ENCODE data around the gene KIAA1210. TPM values are rescaled to one million over a fixed set of nuclear protein-coding genes. Genes with fewer than 3 reads are reported as not detected.

The KIAA1210 gene
- total and polyA plus RNA-seq, 2 experiments from 2014 or later, result not detected

DNA sequence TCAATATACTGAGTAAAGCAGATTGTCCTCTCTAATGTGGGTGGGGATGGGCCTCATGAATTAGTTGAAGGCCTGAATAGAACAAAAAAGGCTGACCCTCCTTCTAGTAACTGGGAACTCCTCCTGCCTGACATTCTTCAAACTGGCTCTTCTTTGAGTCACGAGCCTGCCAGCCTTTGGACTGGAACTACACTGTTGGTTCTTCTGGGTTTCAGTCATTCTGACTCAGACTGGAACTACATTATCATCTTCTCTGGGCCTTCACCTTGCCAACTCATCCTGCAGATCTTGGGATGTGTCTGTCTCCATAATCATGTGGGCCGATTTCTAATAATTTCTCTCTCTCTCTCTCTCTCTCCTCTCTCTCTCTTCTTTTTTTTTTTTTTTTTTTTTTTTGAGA is 81.7 kb downstream of the KIAA1210 start (continued):
- TF ChIP-seq, protein P1, sequence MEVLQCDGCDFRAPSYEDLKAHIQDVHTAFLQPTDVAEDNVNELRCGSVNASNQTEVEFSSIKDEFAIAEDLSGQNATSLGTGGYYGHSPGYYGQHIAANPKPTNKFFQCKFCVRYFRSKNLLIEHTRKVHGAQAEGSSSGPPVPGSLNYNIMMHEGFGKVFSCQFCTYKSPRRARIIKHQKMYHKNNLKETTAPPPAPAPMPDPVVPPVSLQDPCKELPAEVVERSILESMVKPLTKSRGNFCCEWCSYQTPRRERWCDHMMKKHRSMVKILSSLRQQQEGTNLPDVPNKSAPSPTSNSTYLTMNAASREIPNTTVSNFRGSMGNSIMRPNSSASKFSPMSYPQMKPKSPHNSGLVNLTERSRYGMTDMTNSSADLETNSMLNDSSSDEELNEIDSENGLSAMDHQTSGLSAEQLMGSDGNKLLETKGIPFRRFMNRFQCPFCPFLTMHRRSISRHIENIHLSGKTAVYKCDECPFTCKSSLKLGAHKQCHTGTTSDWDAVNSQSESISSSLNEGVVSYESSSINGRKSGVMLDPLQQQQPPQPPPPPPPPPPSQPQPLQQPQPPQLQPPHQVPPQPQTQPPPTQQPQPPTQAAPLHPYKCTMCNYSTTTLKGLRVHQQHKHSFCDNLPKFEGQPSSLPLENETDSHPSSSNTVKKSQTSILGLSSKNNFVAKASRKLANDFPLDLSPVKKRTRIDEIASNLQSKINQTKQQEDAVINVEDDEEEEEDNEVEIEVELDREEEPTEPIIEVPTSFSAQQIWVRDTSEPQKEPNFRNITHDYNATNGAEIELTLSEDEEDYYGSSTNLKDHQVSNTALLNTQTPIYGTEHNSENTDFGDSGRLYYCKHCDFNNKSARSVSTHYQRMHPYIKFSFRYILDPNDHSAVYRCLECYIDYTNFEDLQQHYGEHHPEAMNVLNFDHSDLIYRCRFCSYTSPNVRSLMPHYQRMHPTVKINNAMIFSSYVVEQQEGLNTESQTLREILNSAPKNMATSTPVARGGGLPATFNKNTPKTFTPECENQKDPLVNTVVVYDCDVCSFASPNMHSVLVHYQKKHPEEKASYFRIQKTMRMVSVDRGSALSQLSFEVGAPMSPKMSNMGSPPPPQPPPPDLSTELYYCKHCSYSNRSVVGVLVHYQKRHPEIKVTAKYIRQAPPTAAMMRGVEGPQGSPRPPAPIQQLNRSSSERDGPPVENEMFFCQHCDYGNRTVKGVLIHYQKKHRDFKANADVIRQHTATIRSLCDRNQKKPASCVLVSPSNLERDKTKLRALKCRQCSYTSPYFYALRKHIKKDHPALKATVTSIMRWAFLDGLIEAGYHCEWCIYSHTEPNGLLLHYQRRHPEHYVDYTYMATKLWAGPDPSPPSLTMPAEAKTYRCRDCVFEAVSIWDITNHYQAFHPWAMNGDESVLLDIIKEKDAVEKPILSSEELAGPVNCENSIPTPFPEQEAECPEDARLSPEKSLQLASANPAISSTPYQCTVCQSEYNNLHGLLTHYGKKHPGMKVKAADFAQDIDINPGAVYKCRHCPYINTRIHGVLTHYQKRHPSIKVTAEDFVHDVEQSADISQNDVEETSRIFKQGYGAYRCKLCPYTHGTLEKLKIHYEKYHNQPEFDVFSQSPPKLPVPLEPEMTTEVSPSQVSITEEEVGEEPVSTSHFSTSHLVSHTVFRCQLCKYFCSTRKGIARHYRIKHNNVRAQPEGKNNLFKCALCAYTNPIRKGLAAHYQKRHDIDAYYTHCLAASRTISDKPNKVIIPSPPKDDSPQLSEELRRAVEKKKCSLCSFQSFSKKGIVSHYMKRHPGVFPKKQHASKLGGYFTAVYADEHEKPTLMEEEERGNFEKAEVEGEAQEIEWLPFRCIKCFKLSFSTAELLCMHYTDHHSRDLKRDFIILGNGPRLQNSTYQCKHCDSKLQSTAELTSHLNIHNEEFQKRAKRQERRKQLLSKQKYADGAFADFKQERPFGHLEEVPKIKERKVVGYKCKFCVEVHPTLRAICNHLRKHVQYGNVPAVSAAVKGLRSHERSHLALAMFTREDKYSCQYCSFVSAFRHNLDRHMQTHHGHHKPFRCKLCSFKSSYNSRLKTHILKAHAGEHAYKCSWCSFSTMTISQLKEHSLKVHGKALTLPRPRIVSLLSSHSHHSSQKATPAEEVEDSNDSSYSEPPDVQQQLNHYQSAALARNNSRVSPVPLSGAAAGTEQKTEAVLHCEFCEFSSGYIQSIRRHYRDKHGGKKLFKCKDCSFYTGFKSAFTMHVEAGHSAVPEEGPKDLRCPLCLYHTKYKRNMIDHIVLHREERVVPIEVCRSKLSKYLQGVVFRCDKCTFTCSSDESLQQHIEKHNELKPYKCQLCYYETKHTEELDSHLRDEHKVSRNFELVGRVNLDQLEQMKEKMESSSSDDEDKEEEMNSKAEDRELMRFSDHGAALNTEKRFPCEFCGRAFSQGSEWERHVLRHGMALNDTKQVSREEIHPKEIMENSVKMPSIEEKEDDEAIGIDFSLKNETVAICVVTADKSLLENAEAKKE (CRISPR knock-in tag; IDR thresholded peaks at IDR 0.05), result no peak

DNA sequence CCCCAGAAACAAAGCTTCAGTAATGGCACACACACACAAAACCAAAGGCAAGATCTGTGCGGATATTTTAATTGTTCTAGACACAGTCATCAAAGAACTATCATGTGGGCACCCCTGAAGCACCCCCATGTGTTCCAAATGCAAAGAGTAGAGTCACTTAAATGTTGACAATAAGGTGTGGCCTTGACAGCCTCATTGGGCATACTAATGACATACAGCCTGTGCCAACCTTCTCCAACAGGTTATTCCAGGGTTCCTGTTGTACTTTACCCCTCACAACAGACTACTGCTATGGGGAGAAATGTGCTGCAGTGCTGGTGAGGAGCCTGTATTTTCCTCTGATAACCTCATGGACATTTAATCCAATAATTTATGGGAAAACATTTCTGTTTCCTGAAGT is 84.6 kb downstream of the KIAA1210 start:
- Mint-ChIP-seq H3K9me3 (no peaks in the 10 kb centered on the region), H3K27ac (no peak overlapping the region), H3K27me3 (ENCODE audit: insufficient read depth, low read depth, poor library complexity) (peaks cover 2% of the 10 kb centered on the region), H3K4me3 (no peak overlapping the region), H3K4me1 (peaks cover 5% of the 10 kb centered on the region; the same call in 1 of the 3 replicates), H3K36me3 (ENCODE audit: low read depth) (no peaks in the 10 kb centered on the region)
- Histone ChIP-seq H3F3A (replicated peaks; ENCODE audit: low read depth) (no peaks in the 10 kb centered on the region), H3K27ac (ENCODE audit: low read depth) (no peak overlapping the region), H4K20me1 (replicated peaks; ENCODE audit: insufficient read depth) (no peaks in the 10 kb centered on the region), H3K4me2 (no peak overlapping the region), H3K27me3 (ENCODE audit: insufficient read depth) (no peaks in the 10 kb centered on the region), H3K4me1 (ENCODE audit: insufficient read depth) (no peaks in the 10 kb centered on the region), H3K79me2 (replicated peaks; ENCODE audit: insufficient read depth) (no peaks in the 10 kb centered on the region), H3K4me3 (no peak overlapping the region), H3K36me3 (ENCODE audit: insufficient read depth) (no peaks in the 10 kb centered on the region), H2AFZ (no peak overlapping the region), H3K9me2 (ENCODE audit: insufficient read depth) (no peaks in the 10 kb centered on the region)
- no peak for DNase-seq (ENCODE audit: low spot score)
- no peak for ATAC-seq
- TF ChIP-seq NANOG (IDR thresholded peaks at IDR 0.05; ENCODE audit: borderline replicate concordance) (no peak), STAT1 (IDR thresholded peaks at IDR 0.05; ENCODE audit: unreplicated experiment) (no peak), POLR2AphosphoS5 (IDR thresholded peaks at IDR 0.05; ENCODE audit: low read depth) (no peak), EZH2phosphoT487 (IDR thresholded peaks at IDR 0.05; ENCODE audit: unreplicated experiment) (no peak), CREB1 (CRISPR knock-in tag; IDR thresholded peaks at IDR 0.05; ENCODE audit: low read depth) (no peak), EZH2 (IDR thresholded peaks at IDR 0.05; ENCODE audit: low read depth, unreplicated experiment) (no peak), ZNF114 (CRISPR knock-in tag; IDR thresholded peaks at IDR 0.05) (no peak), ZNF331 (CRISPR knock-in tag; IDR thresholded peaks at IDR 0.05; ENCODE audit: low read depth) (no peak)
- TF ChIP-seq, protein P2, sequence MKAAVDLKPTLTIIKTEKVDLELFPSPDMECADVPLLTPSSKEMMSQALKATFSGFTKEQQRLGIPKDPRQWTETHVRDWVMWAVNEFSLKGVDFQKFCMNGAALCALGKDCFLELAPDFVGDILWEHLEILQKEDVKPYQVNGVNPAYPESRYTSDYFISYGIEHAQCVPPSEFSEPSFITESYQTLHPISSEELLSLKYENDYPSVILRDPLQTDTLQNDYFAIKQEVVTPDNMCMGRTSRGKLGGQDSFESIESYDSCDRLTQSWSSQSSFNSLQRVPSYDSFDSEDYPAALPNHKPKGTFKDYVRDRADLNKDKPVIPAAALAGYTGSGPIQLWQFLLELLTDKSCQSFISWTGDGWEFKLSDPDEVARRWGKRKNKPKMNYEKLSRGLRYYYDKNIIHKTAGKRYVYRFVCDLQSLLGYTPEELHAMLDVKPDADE (IDR thresholded peaks at IDR 0.05), result no peak
- TF ChIP-seq, protein P3, sequence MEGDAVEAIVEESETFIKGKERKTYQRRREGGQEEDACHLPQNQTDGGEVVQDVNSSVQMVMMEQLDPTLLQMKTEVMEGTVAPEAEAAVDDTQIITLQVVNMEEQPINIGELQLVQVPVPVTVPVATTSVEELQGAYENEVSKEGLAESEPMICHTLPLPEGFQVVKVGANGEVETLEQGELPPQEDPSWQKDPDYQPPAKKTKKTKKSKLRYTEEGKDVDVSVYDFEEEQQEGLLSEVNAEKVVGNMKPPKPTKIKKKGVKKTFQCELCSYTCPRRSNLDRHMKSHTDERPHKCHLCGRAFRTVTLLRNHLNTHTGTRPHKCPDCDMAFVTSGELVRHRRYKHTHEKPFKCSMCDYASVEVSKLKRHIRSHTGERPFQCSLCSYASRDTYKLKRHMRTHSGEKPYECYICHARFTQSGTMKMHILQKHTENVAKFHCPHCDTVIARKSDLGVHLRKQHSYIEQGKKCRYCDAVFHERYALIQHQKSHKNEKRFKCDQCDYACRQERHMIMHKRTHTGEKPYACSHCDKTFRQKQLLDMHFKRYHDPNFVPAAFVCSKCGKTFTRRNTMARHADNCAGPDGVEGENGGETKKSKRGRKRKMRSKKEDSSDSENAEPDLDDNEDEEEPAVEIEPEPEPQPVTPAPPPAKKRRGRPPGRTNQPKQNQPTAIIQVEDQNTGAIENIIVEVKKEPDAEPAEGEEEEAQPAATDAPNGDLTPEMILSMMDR (conservative IDR thresholded peaks at IDR 0.05; ENCODE audit: low read depth in 2 of 2), result no peak

Data from GM23338 (cell line).